Stimulated activated CD4-positive, alpha-beta T cell treated with anti-CD3 and anti-CD28 coated beads, Interleukin-12 subunit alpha, Interleukin-12 subunit beta, amount 100 ng/mL, for 4 hours (primary cell): ENCODE measurements around the gene CCDC47.
A peak's percentile ranks its signal among the peaks of the same experiment; 100 is the strongest.

ENCODE experiments used
- DNase-seq: peaks from one replicate; pipeline ENCODE4 v3.0.0-alpha.2; 2020

Gene CCDC47

GRCh38 chr17:63783522-63783921 lies 10.1 kb upstream of the CCDC47 start:
- no peak for DNase-seq

DNA sequence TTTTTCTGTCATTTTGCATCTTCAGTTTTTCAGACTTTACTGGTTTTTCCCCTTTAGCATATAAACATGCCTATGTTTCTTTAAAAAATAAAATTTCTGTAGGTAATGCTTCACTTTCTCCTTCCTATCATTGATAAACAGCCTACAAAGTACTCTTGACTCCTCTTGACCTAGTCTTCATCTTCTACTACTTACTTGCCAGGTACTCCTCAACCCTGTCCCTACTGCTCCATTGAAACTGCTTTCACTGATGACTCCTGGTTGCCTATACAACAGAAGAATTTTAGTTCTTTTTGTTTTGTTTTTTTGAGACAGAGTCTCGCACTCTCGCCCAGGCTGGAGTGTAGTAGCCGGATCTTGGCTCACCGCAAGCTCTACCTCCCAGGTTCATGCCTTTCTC lies 7.5 kb upstream of the CCDC47 start:
- DNase-seq = no peak

GRCh38 chr17:63780507-63780906 lies 7.1 kb upstream of the CCDC47 start:
- no peak for DNase-seq

GRCh38 chr17:63775420-63775819 lies 2.0 kb upstream of the CCDC47 start:
- DNase-seq = no peak

- no peak for DNase-seq
Measured at GRCh38 chr17:63774969-63775265, 1.5 kb upstream of the CCDC47 start.

DNA sequence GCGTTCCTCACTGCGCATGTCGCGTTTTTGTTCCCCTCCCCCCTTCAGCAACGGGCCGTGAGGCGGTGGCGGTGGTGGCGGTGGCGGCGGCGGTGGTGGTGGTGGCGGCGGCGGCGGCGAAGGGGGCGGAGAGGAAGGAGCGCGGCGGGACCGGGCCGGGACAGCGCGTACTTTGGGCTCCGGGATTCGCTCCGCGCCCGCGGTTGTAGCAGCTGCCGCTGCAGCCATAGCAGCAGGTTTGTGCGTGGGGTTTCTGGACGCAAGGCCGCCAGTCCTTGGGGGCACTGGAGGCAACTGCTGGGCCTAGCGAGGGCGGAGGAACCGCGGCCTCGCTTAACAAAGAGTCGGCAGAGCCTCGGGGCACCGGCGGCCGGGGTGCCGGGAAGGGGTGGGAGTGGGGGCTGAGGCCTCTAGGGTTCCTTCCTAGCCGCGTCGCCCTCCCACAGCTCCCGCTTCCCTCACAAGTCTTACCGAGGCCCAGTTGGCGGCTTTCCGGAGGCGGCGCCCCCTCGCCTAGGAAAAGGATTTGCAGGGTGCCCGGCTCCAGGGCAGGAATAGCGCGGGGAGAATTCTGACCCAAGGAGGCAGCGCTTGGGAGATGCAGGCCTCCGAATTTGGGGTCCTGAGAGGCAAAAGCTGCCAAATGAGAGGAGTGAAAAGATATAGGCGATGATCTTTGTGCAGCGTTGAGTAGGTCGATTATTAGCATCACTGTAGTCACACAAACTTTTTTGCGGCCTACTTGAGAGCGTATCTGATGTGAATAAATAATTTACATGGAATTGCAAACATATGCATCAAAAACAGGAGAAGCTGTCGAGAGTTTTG lies 958 bp upstream of the CCDC47 start, which contains the start of gene DDX42:
DDX42 (plus strand) TSS at position 30 of the 828 bp plus-strand sequence. CDS start 12,880 bp downstream, outside the sequence.
- DNase-seq = peak; percentile 88

DNA sequence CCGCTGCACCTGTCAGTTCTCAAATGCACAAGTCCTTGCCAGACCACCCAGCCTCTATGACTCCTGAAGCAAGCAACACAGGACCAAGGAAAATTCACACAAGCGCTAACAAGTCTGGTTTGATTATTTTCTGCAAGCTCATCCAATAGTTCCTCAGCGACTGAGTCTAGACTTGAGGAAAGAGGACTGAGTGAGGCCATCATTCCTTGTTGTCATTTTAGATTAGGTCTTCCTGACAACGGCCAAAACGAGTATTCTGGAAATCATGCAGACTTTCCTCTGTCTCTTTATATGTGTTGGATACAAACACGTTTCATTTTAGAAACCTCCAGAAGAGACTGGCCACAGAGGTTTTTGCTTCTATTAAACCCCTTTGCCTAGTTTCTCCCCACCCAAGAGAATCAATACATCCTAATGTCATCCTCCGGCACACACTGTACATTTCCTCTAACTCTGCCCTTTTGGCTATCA lies 561 bp downstream of the CCDC47 start:
- DNase-seq = no peak

DNA sequence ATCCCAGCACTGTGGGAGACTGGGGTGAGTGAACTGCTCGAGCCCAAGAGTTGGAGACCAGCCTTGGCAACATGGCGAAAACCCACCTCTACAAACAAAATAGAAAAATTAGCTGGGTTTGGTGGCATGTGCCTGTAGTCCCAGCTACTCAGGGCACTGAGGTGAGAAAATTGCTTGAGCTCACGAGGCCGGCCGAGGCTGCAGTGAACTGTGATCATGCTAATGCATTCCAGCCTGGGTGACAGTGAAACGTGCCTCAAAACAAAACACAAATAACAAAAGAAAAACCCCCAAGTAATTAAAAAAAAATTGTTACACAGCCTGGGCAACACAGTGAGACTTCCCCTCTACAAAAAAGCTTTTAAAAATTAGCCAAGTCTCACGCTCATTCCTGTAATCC lies 5.0 kb downstream of the CCDC47 start:
- DNase-seq = no peak

DNA sequence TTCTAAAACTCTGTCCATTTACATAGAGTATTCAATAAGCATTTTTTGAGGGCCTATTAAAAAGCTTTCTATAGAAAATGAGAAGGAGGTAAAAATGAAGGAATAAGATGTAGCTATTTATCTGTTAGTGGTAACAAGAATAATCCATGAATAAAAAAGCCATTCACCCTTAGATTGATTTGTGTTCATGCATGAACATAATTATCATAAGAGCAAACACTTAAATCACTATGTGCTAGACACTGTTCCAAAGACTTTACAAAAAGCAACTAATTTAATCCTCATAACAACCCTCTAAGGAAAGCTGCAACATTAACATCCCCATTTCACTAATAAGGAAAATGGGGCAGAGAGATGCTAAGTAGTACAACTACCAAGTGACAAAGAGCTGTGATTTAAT lies 6.6 kb downstream of the CCDC47 start:
- no peak for DNase-seq

DNA sequence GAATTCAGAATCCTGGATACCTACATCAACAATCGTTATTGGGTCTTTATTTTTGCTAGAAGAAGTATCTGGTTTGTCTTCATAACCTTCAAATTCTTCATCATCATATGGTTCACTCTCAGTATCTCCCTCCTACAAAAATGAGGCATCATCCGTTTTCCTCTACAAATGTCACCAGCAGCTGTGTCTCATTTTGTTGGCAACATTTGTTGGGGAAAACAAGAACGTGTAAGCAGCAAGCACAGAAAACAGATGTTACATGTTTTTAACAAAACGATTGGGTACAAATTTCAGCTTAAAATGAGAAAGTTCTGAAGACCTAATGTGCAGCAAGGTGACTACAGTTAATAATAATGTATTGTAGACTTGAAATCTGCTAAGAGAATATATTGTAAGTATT lies 8.7 kb downstream of the CCDC47 start:
- no peak for DNase-seq

DNA sequence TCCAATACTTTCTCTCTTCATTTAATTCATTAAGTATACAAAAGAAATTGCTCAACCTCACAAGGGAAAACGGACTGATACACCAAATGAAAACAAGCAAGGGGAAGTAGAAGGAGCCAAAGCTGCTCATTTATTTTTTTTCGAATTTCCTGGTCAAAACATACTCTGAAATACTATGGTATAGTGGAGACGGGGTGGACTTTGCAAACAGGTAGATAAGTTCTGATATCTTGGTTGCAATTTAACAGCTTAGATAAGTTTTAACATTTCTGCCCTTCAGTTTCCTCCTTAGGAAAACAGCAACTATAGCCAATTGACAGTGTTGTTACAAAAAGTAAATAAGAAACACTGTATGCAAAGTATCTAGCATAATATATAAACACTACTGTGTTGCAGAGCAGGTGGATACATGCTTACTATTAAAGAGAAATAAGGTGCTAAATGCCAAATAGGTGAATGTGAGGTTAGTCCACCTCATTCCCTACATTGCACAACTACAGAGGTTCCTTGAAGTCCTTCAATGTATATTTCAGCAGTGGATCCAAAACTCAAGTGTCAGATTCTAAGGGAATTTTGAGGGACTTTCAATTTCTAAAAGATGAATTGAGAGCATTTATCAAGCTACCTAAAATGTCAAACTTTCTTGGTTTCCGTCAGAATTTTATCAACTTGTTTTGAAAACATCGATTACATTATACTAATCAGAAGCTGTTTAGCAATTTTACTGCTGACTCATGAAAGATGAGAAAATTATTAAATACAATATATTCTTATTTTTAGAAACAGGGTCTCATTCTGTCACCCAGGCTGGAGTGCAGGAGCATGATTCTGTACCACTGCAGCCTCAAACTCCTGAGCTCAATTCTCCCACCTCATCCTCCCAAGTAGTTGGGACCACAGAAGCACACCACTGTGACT lies 11.0 kb downstream of the CCDC47 start:
- DNase-seq = no peak

- no peak for DNase-seq
Measured at GRCh38 chr17:63760771-63761539, 12.4 kb downstream of the CCDC47 start.

DNA sequence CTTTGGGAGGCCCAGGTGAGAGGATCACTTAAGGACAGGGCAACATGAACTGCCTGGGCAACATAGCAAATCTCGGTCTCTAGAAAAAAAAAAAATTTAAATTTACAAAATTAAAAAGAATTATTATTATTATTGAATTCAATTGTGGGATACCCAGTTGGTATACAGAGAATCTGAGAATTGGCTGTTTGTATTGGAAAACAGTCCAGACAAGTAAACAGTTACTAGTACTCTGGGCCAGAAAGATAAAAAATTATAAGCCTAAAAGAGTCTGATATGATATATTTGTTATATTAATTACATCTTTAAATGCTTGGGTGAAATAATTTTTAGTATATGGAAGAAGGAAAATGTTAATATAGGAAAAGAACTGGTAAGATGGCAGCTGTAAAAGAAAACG lies 15.0 kb downstream of the CCDC47 start:
- DNase-seq = no peak

GRCh38 chr17:63754046-63754445 lies 19.4 kb downstream of the CCDC47 start:
- DNase-seq = no peak

GRCh38 chr17:63753215-63753614 lies 20.2 kb downstream of the CCDC47 start:
- no peak for DNase-seq

- no peak for DNase-seq
Measured at GRCh38 chr17:63752707-63753106, 20.7 kb downstream of the CCDC47 start.

- DNase-seq = no peak
Measured at GRCh38 chr17:63751806-63752205, 21.6 kb downstream of the CCDC47 start.

GRCh38 chr17:63741408-63742173 lies 31.8 kb downstream of the CCDC47 start, which contains the start of gene STRADA:
STRADA (minus strand) TSS chr17:63741799; CDS start chr17:63728369, 13,430 bp downstream.
- DNase-seq = peak; percentile 98

DNA sequence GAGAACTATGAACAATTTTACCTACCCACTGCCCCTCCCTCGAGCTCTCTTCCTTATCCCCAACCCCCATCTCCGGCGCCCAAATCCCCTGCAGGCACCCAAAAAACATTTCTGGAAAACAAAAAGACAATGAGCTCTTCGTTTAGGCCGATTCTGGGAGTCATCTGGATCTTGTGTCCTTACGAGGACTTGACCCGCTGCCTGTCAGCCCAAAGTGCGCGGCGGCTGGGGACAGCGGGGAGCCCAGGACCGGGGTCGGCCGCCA lies 32.3 kb downstream of the CCDC47 start:
- no peak for DNase-seq

DNA sequence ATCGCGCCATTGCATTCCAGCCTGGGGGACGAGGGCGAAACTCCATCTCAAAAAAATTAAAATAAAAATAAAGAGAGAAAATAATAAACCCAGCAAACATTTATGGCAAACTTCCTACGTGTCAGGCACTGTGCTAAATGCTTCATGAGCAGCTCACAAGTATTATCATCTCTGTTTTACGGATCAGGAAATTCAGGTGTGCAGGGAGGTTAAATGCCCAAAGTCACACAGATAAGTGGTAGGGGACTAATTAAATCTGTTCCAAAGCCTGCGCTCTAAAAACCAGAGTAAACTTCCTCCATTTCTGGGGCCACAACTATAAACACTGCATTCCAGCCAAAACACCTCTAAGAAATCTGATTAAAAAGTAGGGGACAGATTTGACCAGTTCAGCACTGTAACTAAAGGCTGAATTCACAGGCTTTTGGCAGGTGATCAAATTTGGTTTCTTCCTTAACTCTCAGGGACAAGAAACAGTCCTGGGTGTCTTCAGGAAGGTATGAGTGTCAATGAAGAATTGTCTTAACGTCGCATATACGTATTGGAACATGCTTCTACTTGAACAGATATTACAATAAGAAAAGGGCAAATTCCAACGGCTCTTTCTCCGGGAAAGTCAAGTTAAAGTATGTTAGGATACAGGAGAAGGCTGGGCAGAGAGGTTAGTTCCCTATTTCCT lies 32.8 kb downstream of the CCDC47 start:
- no peak for DNase-seq

GRCh38 chr17:63735691-63736090 lies 37.7 kb downstream of the CCDC47 start:
- no peak for DNase-seq

DNA sequence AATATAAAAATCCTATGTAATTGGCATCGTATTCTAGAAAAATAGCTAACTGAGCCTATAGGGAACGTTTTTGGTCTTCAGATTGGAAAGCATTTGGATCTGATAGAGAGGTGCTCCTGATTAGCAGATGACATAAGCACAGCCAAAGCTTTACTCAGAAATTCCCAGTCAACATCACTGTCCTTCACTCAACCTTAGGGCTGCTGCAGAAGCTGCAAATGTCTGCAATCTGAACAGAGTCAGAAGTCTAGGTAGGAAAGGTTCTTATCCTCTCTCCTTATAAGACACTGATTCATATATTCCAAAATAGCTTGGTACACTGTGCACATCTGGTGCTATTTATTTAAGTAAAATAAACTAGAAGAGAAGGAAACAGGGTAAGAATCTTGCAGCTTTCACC lies 51.0 kb downstream of the CCDC47 start:
- no peak for DNase-seq
